Small intestine (tissue), 7 donors: Measurements from ENCODE around the gene ZNF367. TPM values are rescaled to one million over a fixed set of nuclear protein-coding genes. Genes with fewer than 3 reads are reported as not detected.
A peak's percentile ranks its signal among the peaks of the same experiment; 100 is the strongest.

Experiments used
- DNase-seq, 2 donors: peaks; one replicate each; pipeline versions ENCODE4 v3.0.0 to v3.0.0-alpha.2; 2013
- FAIRE-seq: peaks from 2 replicates; lab custom pipeline; 2012; peaks lifted over from hg19 to GRCh38; lab: Jason Lieb, UNC
- H3K27ac ChIP-seq, 3 donors: one replicate each; pipeline ENCODE4 v1.5.1; 2013; ENCODE audit warnings: low read length in 2 of 3, mild to moderate bottlenecking in 2 of 3, control low read depth in 1 of 3, inconsistent platforms in 1 of 3, low read depth in 1 of 3, moderate library complexity in 1 of 3
- H3K27me3 ChIP-seq, 3 donors: one replicate each; pipeline ENCODE4 v1.6.1; 2013; ENCODE audit warnings: low read length in 3 of 3, inconsistent platforms in 1 of 3; ENCODE audit not compliant: control insufficient read depth in 3 of 3, insufficient read depth in 3 of 3
- H3K36me3 ChIP-seq, 3 donors: one replicate each; pipeline ENCODE4 v1.6.1; 2013; ENCODE audit warnings: low read length in 3 of 3, inconsistent platforms in 1 of 3, low read depth in 1 of 3, mild to moderate bottlenecking in 1 of 3, moderate library complexity in 1 of 3; ENCODE audit not compliant: control insufficient read depth in 3 of 3, insufficient read depth in 2 of 3
- H3K4me1 ChIP-seq, 3 donors: one replicate each; pipeline ENCODE4 v1.6.1; 2013; ENCODE audit warnings: low read length in 2 of 3, inconsistent platforms in 1 of 3, low read depth in 1 of 3, mild to moderate bottlenecking in 1 of 3, moderate library complexity in 1 of 3; ENCODE audit not compliant: control insufficient read depth in 3 of 3, insufficient read depth in 2 of 3
- H3K4me3 ChIP-seq, 3 donors: one replicate each; pipeline ENCODE4 v1.5.1; 2013; ENCODE audit warnings: low read length in 3 of 3, control low read depth in 1 of 3, inconsistent platforms in 1 of 3, low read depth in 1 of 3, mild to moderate bottlenecking in 1 of 3, moderate library complexity in 1 of 3
- H3K9me3 ChIP-seq, 2 donors: one replicate each; pipeline ENCODE4 v1.6.1; 2013; ENCODE audit warnings: low read depth in 1 of 2, low read length in 1 of 2; ENCODE audit not compliant: control insufficient read depth in 2 of 2, insufficient read depth in 1 of 2
- WGBS, 3 donors: extraction: QIAGEN DNeasy Blood & Tissue Kit; methylation state at CpG; one replicate each; pipeline ENCODE4 v1.1.7; 2013; 5-methylcytosine and 5-hydroxymethylcytosine counted together
- polyA plus RNA-seq, 4 donors: library from polyadenylated mRNA; stranded (reverse) in 3 of 4; unstranded in 1 of 4; fragments of 200-250 nt in 3 of 4; fragments of 120-200 nt in 1 of 4; gene quantifications; one replicate each; pipeline versions ENCODE4 v1.2.1 to v1.2.3, GENCODE V29; 2013
- donor health status: healthy with polysubstance abuse.
- donor health status: control.
- donor health status: control.
- donor health status: Bipolar disorder and iron deficiency.
- donor health status: healthy.

ZNF367 gene
- polyA plus RNA-seq, 4 donors = 0.54 to 6.8 (median 3.0) TPM

DNA sequence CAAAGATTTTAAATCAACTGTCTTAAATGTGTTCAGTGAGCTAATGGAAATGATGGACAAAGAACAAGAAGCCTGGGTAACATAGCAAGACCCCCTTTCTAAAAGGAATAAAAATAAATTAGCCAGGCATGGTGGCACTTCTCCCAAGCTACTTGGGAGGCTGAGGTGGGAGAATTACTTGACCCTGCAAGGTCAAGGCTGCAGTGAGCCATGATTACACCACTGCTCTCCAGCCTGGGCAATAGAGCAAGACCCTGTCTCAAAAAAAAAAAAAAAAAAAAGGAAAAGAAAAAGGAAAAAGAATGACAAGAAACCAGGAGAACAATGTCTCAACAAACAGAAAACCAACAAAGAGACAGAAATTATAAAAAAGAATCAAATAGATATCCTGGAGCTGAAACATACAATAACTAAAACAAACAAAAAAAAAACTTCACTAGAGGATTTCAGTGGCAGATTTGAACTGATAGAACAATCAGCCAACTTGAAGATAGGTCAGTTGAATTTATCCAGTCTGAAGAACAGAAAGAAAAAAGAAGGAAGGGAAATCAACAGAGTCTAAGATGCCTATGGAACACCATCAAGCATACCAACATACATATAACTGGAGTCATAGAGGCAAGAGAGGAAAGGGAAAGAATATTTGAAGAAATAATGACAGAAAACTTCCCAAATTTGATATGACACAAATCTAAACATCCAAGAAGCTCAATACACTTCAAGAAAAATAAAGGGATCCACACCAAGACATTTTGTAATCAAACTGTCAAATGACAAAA, 17.8 kb downstream of the ZNF367 start:
- no peaks in the 10 kb centered on the region for H3K4me1 ChIP-seq
- DNase-seq (no peak), FAIRE-seq (no peak)
- H3K36me3 ChIP-seq = peaks cover 0 to 6% (median 0%) of the 10 kb centered on the region in 3 donors
- H3K9me3 ChIP-seq = peaks cover 0 to 8% of the 10 kb centered on the region in 2 donors
- no peak overlapping the region for H3K4me3 ChIP-seq
- no peaks in the 10 kb centered on the region for H3K27me3 ChIP-seq
- H3K27ac ChIP-seq = no peak overlapping the region

- FAIRE-seq (no peak), DNase-seq (no peak)
- Histone ChIP-seq H3K27me3 (no peaks in the 10 kb centered on the region), H3K9me3 (peaks cover 0 to 8% of the 10 kb centered on the region in 2 donors), H3K36me3 (peaks cover 0 to 6% (median 0%) of the 10 kb centered on the region in 3 donors), H3K4me1 (no peaks in the 10 kb centered on the region), H3K4me3 (no peak overlapping the region), H3K27ac (peak overlapping the region in 2 of 3 donors; percentile 9 to 59)
- 83 to 96% (median 94%) methylated on average over 3 of the region's 3 CpGs for WGBS, 3 donors
Measured at GRCh38 chr9:96399325-96399633, 18.9 kb downstream of the ZNF367 start.

GRCh38 chr9:96398582-96399324, 19.4 kb downstream of the ZNF367 start:
- peak overlapping the region in 2 of 3 donors; percentile 9 to 59 for H3K27ac ChIP-seq
- peak in 1 of 2 donors; percentile 27 for DNase-seq
- no peaks in the 10 kb centered on the region for H3K27me3 ChIP-seq
- peaks cover 0 to 6% (median 0%) of the 10 kb centered on the region in 3 donors for H3K36me3 ChIP-seq
- no peaks in the 10 kb centered on the region for H3K4me1 ChIP-seq
- H3K4me3 ChIP-seq = no peak overlapping the region
- FAIRE-seq = no peak
- peaks cover 0 to 8% of the 10 kb centered on the region in 2 donors for H3K9me3 ChIP-seq
- 58 to 74% (median 65%) methylated on average over 3 of the region's 3 CpGs for WGBS, 3 donors

- H3K9me3 ChIP-seq = peaks cover 0 to 5% of the 10 kb centered on the region in 2 donors
- WGBS, 3 donors = 91 to 100% (median 96%) methylated on average over 2 of the region's 2 CpGs
- peaks cover 0 to 16% (median 3%) of the 10 kb centered on the region in 3 donors for H3K4me1 ChIP-seq
- no peak for DNase-seq
- H3K36me3 ChIP-seq = peaks cover 0 to 10% (median 0%) of the 10 kb centered on the region in 3 donors
- H3K27ac ChIP-seq = no peak overlapping the region
- no peak overlapping the region for H3K4me3 ChIP-seq
- H3K27me3 ChIP-seq = no peaks in the 10 kb centered on the region
- FAIRE-seq = no peak
Measured at GRCh38 chr9:96395964-96396363, 22.2 kb downstream of the ZNF367 start.

- Histone ChIP-seq H3K9me3 (no peaks in the 10 kb centered on the region), H3K27me3 (no peaks in the 10 kb centered on the region), H3K4me1 (peaks cover 0 to 26% (median 3%) of the 10 kb centered on the region in 3 donors), H3K4me3 (no peak overlapping the region), H3K27ac (no peak overlapping the region), H3K36me3 (peaks cover 0 to 9% (median 0%) of the 10 kb centered on the region in 3 donors)
- WGBS, 3 donors = 90 to 94% (median 90%) methylated on average over 6 of the region's 6 CpGs
- DNase-seq (no peak), FAIRE-seq (no peak)
Measured at GRCh38 chr9:96394832-96395496, 23.2 kb downstream of the ZNF367 start.

DNA sequence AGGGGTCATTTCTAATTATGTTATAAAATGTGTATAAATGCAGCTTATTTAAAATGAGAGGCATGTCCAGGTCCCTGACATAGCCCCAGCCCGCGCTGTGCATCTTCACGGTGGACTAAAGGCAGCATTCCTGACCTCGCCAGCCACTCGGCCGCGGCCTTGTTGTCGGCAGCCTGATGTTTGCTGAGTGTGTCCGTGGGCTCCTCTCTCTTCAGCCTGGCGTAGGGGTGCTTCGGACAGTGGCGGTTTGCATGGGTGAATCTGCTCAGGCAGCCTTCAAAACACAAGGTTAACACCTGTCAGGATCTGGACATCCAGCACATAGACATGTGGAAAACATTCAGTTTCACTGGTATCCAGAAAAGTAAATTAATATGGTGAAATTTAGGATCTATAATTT, 25.9 kb downstream of the ZNF367 start:
- FAIRE-seq (no peak), DNase-seq (no peak)
- peaks cover 0 to 28% (median 3%) of the 10 kb centered on the region in 3 donors for H3K4me1 ChIP-seq
- H3K4me3 ChIP-seq = no peak overlapping the region
- WGBS, 3 donors = 95 to 96% (median 95%) methylated on average over 12 of the region's 12 CpGs
- peak overlapping the region; percentile 18 to 96 (median 60) for H3K27ac ChIP-seq
- H3K36me3 ChIP-seq = peaks cover 2 to 7% (median 2%) of the 10 kb centered on the region in 3 donors
- no peaks in the 10 kb centered on the region for H3K27me3 ChIP-seq
- H3K9me3 ChIP-seq = no peaks in the 10 kb centered on the region

DNA sequence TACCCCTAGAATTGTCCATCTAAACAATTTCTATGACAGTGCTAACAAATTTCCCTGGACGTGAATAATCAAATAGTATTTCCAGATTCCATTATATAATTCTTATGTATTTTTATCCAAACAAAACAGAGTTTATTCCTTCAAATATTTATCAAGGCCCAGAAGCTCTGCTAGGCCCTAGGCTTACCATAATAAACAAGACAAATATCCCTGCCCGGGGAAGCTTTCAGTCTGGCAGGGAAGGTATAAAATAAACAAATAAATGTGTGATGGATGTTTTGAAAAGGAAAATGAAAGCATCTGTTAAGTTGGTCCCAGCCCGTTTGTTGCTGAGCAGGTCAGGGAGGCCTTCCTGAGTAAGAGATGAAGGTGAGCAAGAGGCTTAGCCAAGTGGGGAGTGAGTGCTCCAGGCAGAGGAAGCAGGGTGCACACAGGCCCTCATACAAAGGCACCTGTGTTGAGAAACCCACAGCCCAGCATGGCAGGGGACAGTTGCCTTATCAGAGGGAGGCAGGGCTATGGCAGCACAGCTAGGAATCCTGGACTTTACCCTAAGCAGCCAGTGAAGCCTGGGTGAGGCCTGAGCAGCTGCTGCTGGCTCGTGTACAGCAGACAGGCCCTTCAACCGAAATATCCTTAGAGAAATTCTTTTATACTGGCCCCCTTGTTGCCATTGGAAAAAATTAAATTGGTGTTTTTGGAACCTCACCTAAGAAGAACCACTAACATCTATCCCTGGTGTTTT, 27.0 kb downstream of the ZNF367 start:
- no peaks in the 10 kb centered on the region for H3K9me3 ChIP-seq
- DNase-seq = peak; percentile 94
- peak overlapping the region; percentile 85 to 96 (median 91) for H3K27ac ChIP-seq

More for the DNA sequence above, 27.0 kb downstream of the ZNF367 start:
- H3K27me3 ChIP-seq = no peaks in the 10 kb centered on the region
- WGBS, 3 donors = 5 to 39% (median 25%) methylated on average over 5 of the region's 5 CpGs
- H3K4me1 ChIP-seq = peaks cover 0 to 28% (median 3%) of the 10 kb centered on the region in 3 donors
- peaks cover 2 to 7% (median 2%) of the 10 kb centered on the region in 3 donors for H3K36me3 ChIP-seq
- H3K4me3 ChIP-seq = no peak overlapping the region
- no peak for FAIRE-seq
